Loucy (cell line): ENCODE results near the gene TDRD9.

ENCODE experiments used
- H2AFZ ChIP-seq: fragments of 200-600 bp; sonication (generic); 2 replicates; pipeline ENCODE4 v1.6.0; 2016; ENCODE audit warnings: antibody characterized with exemption, mild to moderate bottlenecking, low read length, moderate library complexity
- H3F3A ChIP-seq: fragments of 200-600 bp; 2 replicates; pipeline ENCODE4 v1.6.0; 2016; ENCODE audit warnings: antibody characterized with exemption, low read depth, mild to moderate bottlenecking
- H3K27me3 ChIP-seq: fragments of 200-600 bp; sonication (generic); 2 replicates; pipeline ENCODE4 v1.6.1; 2014; ENCODE audit warnings: low read length, mild to moderate bottlenecking; ENCODE audit not compliant: insufficient read depth, poor library complexity, severe bottlenecking
- H3K36me3 ChIP-seq: fragments of 200-600 bp; sonication (generic); 2 replicates; pipeline ENCODE4 v1.6.1; 2016; ENCODE audit warnings: low read length; ENCODE audit not compliant: insufficient read depth
- H3K4me1 ChIP-seq: fragments of 200-600 bp; sonication (generic); 2 replicates; pipeline ENCODE4 v1.5.1; 2014; ENCODE audit warnings: low read length, mild to moderate bottlenecking; ENCODE audit not compliant: insufficient read depth, poor library complexity, severe bottlenecking
- H3K4me2 ChIP-seq: fragments of 200-600 bp; sonication (generic); 2 replicates; pipeline ENCODE4 v1.6.0; 2014; ENCODE audit warnings: antibody characterized with exemption, low read length, low read depth, mild to moderate bottlenecking; ENCODE audit not compliant: poor library complexity, severe bottlenecking
- H3K4me3 ChIP-seq: fragments of 200-600 bp; sonication (generic); 2 replicates; pipeline ENCODE4 v1.5.1; 2014; ENCODE audit warnings: low read length, mild to moderate bottlenecking, mixed read lengths; ENCODE audit not compliant: poor library complexity, severe bottlenecking
- H3K79me2 ChIP-seq: fragments of 200-600 bp; sonication (generic); 2 replicates; pipeline ENCODE4 v1.6.1; 2014; ENCODE audit warnings: low read length; ENCODE audit not compliant: insufficient read depth
- H3K9ac ChIP-seq: fragments of 200-600 bp; sonication (generic); 2 replicates; pipeline ENCODE4 v1.6.0; 2014; ENCODE audit warnings: mild to moderate bottlenecking, low read depth, low read length, moderate library complexity; ENCODE audit not compliant: poor library complexity, severe bottlenecking
- H3K9me2 ChIP-seq: fragments of 200-600 bp; sonication (generic); replicated peaks from 2 replicates; pipeline ENCODE4 v1.6.1; 2016; ENCODE audit warnings: low read depth, low read length, mixed read lengths
- H3K9me3 ChIP-seq: fragments of 200-600 bp; sonication (generic); 2 replicates; pipeline ENCODE4 v1.6.1; 2014; ENCODE audit warnings: mild to moderate bottlenecking, antibody characterized with exemption, low read length, low read depth; ENCODE audit not compliant: insufficient read depth
- H4K20me1 ChIP-seq: fragments of 200-600 bp; sonication (generic); 2 replicates; pipeline ENCODE4 v1.6.0; 2014; ENCODE audit warnings: antibody characterized with exemption, low read length, mild to moderate bottlenecking; ENCODE audit not compliant: insufficient read depth, poor library complexity, severe bottlenecking
- CTCF ChIP-seq: fragments of 200-600 bp; sonication (generic); conservative IDR thresholded peaks from 2 replicates; pipeline ENCODE4 v1.5.1; 2014; ENCODE audit warnings: mild to moderate bottlenecking, antibody characterized with exemption, low read length
- EZH2phosphoT487 ChIP-seq: fragments of 200-600 bp; IDR thresholded peaks from 2 replicates; pipeline ENCODE4 v1.6.1; 2018; ENCODE audit warnings: antibody characterized with exemption, mild to moderate bottlenecking, moderate library complexity, borderline replicate concordance

The TDRD9 gene

GRCh38 chr14:103948442-103948841 is 20.2 kb downstream of the TDRD9 start:
- H3K9me3 ChIP-seq = no peaks in the 10 kb centered on the region
- H3K9me2 ChIP-seq = no peaks in the 10 kb centered on the region
- no peaks in the 10 kb centered on the region for H3K4me1 ChIP-seq
- no peak overlapping the region for H2AFZ ChIP-seq
- no peaks in the 10 kb centered on the region for H3K36me3 ChIP-seq
- H3K4me3 ChIP-seq = no peak overlapping the region
- no peaks in the 10 kb centered on the region for H4K20me1 ChIP-seq
- TF ChIP-seq CTCF (no peak), EZH2phosphoT487 (no peak)
- H3F3A ChIP-seq = no peaks in the 10 kb centered on the region
- H3K4me2 ChIP-seq = no peak overlapping the region
- no peak overlapping the region for H3K9ac ChIP-seq
- no peaks in the 10 kb centered on the region for H3K27me3 ChIP-seq
- no peaks in the 10 kb centered on the region for H3K79me2 ChIP-seq

- Histone ChIP-seq H3K4me3 (no peak overlapping the region), H2AFZ (no peak overlapping the region), H3K9me2 (no peaks in the 10 kb centered on the region), H3K9me3 (no peaks in the 10 kb centered on the region), H3K9ac (no peak overlapping the region), H3K4me1 (no peaks in the 10 kb centered on the region), H3F3A (no peaks in the 10 kb centered on the region), H3K79me2 (no peaks in the 10 kb centered on the region), H3K4me2 (no peak overlapping the region), H3K36me3 (no peaks in the 10 kb centered on the region), H3K27me3 (no peaks in the 10 kb centered on the region), H4K20me1 (no peaks in the 10 kb centered on the region)
- no peak for TF ChIP-seq EZH2phosphoT487
- TF ChIP-seq CTCF = no peak
Observed at GRCh38 chr14:103949131-103949790, 21.0 kb downstream of the TDRD9 start.

GRCh38 chr14:103960457-103961055 is 32.3 kb downstream of the TDRD9 start:
- Histone ChIP-seq H2AFZ (no peak overlapping the region), H3K9ac (no peak overlapping the region)

More at GRCh38 chr14:103960457-103961055, 32.3 kb downstream of the TDRD9 start:
- Histone ChIP-seq H4K20me1 (no peaks in the 10 kb centered on the region), H3K4me1 (no peaks in the 10 kb centered on the region), H3K79me2 (no peaks in the 10 kb centered on the region), H3K9me3 (no peaks in the 10 kb centered on the region), H3K36me3 (no peaks in the 10 kb centered on the region), H3K9me2 (no peaks in the 10 kb centered on the region), H3K4me2 (no peak overlapping the region), H3K27me3 (no peaks in the 10 kb centered on the region), H3K4me3 (no peak overlapping the region), H3F3A (no peaks in the 10 kb centered on the region)
- TF ChIP-seq EZH2phosphoT487 (no peak), CTCF (no peak)
